Renal cortical epithelial cell (primary cell): ENCODE data around the gene APC2. TPM values are rescaled to one million over a fixed set of nuclear protein-coding genes. Genes with fewer than 3 reads are reported as not detected.
"Not testable (repeated sequence)": the region's sequence is repeated elsewhere in the genome, so short reads cannot be mapped to it uniquely, and the experiment has no call there.

ENCODE experiments used
- DNase-seq: peaks from one replicate; pipeline ENCODE4 v3.0.0-alpha.2; 2011; ENCODE audit warnings: low read depth
- total RNA-seq: library from RNA; depleted of rRNA; stranded (reverse); fragments of >200 nt; gene quantifications from 2 replicates; pipeline ENCODE4 v1.2.3, GENCODE V29; 2014

The APC2 gene
- total RNA-seq, 1 donor from 2014 or later, result 0.05 TPM

DNA sequence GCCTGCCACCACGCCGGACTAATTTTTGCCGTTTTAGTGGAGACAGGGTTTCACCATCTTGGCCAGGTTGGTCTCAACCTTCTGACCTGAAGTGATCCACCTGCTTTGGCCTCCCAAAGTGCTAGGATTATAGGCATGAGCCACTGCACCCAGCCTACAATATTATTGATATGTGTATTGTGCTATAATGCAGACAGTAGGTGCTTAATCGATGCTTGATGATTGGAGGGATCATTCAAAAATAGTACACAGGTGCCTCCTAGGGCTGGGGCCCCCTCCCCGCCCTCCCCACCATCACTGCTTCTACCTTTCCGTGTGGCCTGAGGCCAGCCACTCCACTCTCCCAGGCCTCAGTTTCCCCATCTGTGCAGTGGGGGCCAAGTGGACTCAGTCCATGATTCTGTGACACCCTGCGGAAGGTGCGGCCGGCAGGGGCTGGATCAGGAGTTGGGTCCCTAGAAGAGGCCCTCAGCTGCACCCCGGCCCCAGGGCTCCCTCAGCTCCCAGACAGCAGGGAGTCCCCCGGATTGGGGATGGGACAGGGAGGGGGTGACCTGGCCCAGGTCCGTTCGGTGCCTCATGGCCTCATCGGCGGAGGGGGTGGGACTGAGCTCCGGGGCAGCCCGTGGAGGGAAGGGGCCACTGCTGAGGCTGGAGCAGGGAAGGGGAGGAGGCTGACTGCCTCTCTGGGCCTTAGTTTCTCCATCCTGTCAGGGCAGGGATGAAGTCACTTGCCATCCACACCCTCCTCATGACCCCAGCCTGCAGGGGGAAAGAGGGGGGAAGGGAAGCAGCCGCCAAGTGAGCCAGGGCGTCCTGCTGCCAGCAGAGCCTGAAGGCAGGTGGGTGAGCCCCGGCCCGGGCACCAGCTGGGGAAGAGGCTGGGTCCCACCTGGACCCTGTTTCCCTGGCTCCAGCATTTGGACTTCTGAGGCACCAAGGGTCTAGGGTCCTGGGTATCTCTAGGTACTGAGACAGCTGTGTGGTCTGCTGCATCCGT is 61.7 kb downstream of the APC2 start:
- no peak for DNase-seq

DNA sequence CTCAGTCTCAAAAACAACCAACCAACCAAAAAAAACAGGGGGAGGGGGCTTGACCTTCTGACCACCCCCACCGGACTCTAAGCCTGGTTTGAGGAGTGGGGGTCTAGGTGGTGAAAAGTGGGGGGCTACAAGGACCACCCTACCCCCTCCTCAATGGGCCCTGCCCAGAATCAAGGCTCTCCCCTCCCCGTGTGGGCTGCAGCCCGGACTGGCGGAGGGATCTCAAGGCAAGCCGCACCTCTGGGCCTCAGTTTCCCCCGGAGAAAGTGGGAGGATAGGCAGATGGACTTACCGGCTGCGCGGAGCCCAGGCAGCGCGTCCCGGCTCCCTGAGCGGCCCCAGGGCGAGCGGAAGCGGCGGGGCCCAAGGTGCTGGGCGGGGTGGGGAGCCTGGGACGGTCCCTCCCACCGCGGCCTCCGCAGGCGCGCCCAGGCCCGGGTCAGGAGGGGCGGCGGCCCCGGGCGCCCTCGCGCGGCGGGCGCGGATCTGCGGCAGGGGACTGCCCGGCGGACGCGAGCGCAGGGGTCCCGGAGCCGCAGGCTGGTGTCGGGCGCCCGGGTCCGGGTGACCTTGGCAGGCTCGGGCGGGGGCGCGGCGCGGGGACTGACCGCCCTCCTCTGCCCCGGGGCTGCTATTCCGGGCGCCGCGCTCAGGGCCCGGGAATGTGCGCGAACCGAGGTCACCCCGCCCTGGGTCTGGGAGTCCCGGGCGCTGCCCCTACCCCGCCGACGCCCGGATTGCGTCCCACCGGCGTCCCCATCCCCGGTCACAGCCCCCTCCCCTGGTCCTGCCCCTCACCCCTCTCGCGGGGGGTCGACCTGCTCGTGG is 63.0 kb downstream of the APC2 start, which contains the start of gene ADAMTSL5:
Gene ADAMTSL5, minus strand, starts transcription at position 349 of the 828 bp plus-strand sequence. CDS start 2,076 bp downstream, outside the sequence.
- DNase-seq, result no peak

DNA sequence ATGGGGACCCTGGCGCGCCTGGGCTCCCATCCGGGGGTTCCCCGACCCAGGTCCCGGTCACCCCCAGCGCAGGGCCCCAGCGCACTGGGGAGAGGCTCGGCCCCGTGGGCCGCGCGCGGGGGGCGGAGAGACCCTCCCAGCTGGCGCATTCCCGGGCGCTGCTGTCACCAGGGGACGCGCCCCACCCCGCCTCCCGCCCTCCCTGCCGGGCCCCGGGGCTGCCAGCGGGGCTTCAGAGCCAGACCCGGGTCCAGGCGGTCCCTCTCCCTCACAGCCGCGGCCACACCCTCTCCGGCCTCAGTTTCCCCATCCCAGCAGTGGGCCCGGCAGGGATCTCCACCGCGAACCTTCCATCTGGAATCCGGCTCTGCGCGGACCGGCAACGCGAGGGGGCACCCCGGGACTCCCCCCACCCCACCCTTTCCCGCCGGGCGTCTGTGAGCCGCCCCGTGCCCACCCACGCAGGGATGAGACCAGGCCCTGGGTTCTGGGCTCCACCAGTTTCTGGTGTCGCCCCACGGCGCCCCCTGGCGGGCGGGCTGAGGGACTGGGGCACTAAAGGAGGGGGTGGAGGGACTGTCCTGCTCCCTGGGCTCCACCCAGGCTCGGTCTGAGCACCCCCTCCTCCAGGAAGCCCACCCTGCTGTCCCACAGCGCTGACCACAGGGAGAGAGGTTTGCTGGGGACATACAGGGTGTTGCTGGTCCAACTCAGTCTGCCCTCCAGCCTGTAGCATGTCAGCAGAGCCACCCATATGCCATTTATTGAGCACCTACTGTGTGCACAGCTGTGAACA is 63.8 kb downstream of the APC2 start:
- DNase-seq, result no peak

DNA sequence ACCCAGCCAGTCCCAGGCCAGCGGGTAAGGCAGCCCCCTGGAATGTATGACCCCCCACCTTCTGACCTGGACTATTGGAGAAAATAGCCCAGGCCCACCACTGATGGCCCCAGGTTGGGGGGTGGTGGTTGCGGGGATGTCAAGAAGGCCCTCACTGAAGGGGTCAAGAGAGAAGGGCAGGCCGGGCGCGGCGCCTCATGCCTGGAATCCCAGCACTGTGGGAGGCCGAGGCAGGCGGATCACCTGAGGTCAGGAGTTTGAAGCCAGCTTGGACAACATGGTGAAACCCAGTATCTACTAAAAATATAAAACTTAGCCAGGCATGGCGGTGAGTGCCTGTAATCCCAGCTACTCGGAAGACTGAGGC is 64.4 kb downstream of the APC2 start:
- DNase-seq, result no peak

DNA sequence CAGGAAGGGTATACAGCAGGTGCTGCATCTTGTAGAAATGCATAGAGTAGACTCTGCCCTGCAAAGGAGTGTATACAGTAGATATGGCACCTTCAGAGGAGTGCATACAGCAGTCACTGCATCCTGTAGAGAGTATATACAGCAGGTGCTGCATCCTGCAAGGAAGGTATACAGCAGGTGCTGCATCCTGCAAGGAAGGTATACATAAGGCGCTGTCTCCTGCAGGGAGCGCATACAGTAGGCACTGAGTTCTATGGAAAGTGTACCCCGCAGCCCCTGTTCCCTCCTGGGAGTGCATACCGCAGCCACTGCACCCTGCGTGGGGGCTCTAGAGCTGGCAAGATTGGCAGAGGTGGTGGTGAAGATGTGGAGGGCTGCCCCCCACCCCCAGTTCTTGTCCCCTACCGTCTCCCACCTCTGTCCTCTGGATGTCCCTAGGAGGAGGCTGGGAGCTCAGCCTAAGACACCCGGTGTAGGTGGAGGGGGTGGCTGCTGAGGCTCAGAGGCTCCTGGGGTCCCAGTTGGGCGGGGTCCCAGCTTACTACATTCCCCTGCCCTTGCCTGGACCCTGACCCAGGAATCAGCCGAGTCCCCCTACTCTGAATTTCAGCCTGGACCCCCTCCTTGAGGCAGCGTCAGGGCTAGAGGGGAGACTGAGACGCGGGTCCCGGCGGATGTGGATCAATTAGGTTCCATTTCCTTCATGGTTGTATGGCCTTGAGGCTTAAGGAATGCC is 65.2 kb downstream of the APC2 start:
- DNase-seq, result no peak

DNA sequence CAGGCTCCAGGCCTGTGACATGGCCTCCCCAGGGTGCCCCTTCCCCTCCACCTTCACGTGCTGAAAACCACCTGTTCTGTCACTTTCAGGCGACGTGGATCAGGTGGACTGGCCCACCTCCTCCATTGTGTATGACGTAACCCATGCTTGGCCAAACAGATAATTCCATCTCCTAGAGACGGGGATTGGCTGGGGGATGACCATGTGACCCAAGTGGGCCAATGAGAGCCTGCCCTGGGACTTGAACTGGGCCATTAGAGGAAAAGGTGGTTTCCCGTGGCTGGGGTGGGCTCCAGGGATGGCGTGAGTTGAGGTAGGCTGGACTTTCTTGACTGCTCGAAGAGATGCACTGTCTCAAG is 66.5 kb downstream of the APC2 start:
- no peak for DNase-seq

DNA sequence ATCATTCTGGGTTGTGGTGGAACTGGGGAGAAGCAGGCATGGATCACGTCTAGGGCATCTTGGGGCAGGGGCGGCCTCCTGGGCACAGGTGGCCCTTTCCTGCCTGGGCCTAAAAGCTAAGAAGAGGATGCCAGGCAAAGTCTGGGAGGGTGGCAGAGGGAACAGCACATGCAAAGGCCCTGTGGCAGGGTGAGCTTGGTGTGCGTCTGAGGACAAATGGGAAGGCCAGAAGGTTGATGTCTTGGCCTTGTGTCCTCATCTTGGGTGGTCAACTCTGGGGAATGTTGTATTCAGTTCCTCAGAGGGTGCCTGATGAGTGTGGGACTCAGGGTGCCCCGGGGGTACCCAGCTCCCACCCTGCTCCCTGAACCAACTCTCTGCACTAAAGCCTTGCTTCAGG is 68.5 kb downstream of the APC2 start:
- no peak for DNase-seq

DNA sequence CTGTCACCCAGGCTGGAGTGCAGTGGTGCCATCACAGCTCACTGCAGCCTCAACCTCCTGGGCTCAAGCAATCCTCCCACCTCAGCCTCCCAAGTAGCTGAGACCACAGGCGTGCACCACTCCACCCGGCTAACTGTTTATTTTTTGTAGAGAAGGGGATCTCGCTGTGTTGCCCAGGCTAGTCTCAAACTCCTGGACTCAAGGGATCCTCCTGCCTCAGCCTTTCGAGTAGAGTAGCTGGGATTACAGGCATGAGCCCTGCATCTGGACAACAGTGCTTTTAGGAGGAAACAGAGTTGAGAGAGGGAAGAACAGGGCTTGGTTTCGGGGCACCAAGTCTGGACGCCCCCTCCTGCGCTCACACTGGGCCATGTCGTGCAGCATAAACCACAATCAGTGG is 69.9 kb downstream of the APC2 start:
- DNase-seq, result not testable (repeated sequence)

DNA sequence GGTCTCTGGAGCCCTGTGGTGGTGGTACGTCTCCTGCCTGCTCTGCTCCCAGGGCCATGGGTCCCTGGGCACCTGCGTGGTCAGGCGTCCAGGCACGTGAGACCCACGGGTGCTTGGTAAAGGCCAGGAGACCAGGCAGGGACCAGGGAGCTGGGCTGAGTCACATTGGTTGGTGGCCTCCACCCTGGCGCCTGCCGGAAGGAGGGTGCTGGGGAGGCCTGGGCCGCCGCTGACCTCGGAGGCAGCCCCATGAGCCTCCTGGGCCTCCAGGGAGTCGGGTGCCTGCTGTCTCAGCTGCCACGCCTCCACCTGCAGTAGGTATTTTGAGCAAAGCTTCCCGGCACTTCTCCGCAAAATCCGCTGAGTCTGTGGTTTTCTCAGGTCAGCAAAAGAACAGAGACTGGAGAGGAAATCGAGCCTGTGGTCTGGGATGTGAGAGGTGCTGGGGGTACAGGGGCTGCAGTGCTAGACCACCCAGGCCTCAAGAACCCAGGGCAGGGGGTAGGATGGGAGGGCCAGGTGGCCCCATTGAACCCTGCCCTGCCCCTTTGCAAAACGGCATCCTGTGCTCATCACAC is 70.4 kb downstream of the APC2 start:
- no peak for DNase-seq

DNA sequence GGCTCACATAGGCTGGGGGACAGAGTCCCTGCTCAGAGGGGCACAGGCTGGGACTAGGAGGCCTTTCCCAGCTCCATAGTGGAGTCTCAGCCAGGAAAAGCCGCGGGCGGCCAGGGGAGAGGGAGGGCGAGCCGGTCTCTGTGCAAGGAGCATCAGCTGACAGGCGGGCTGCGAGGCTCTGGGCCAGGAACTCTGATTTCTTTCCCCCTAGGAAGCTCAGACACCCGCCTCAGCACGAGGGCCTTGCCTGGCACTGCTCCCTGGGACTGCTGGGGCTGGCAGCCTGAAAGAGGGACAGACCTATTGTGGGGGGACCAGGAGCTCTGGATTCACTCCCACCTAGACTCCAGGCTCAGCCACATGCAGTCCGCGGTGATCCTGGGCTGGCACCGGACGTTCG is 71.7 kb downstream of the APC2 start:
- no peak for DNase-seq

DNA sequence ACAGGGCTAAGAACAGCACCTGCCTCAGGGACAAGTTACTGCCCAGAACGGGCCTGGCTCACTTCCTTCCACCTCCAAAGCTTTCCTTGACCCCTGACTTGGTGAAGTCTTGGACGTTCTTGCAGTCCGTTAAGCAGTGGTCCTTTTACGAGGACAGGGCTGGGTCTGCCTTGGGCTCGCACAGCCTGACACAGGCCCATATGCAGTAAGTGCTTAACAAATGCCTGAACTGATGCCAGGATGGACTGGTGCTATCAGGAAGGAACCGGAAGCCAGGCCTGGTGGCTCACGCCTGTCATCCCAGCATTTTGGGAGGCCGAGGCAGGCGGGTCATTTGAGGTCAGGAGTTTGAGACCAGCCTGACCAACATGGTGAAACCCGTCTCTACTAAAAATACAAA is 72.1 kb downstream of the APC2 start:
- no peak for DNase-seq

DNA sequence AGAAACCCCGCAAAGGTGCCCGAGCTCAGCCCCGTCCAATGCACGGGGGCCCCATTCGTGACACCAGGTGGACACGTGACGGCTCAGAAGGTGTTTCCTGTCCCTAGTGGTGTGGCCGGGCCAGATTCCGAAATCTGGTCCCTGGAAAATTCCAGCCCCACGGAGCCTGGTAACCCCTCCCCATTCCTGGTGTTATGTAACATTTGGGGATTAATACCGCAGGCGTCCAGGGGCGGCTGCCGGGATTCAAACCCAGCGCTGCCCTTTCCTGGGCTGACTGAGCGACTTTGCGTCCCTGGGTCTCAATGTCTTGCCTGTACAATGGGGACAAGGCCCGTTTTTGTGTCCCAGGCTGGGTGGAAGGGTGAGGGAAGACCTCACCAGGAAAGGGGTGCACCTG is 72.9 kb downstream of the APC2 start:
- DNase-seq, result no peak

Other genes with a start within 250 kb of the APC2 start
- 113 and 140 TPM in 2 replicates for gene STK11, start 244.3 kb upstream of the APC2 start, total RNA-seq
- 0.87 and 4.3 TPM in 2 replicates for gene CBARP, start 212.1 kb upstream of the APC2 start, total RNA-seq
- gene ATP5F1D, start 208.4 kb upstream of the APC2 start, total RNA-seq, result 29.0 and 29.2 TPM in 2 replicates
- gene MIDN, start 201.5 kb upstream of the APC2 start, total RNA-seq, result 12.2 and 44.9 TPM in 2 replicates
- 174 and 314 TPM in 2 replicates for gene CIRBP, start 180.8 kb upstream of the APC2 start, total RNA-seq
- 13.9 and 21.5 TPM in 2 replicates for gene FAM174C, start 174.6 kb upstream of the APC2 start, total RNA-seq
- 0.10 TPM in 1 of 2 replicates, not detected in the other for gene EFNA2, start 164.2 kb upstream of the APC2 start, total RNA-seq
- gene NDUFS7, start 66.2 kb upstream of the APC2 start, total RNA-seq, result 56.8 and 70.2 TPM in 2 replicates
- 13.4 and 15.4 TPM in 2 replicates for gene GAMT, start 48.6 kb upstream of the APC2 start, total RNA-seq
- 49.2 and 96.9 TPM in 2 replicates for gene DAZAP1, start 42.5 kb upstream of the APC2 start, total RNA-seq
- 442 and 500 TPM in 2 replicates for gene RPS15, start 11.7 kb upstream of the APC2 start, total RNA-seq
- gene C19orf25, start 29.1 kb downstream of the APC2 start, total RNA-seq, result 26.4 and 31.4 TPM in 2 replicates
- 1.6 and 4.9 TPM in 2 replicates for gene PCSK4, start 40.2 kb downstream of the APC2 start, total RNA-seq
- gene REEP6, start 41.1 kb downstream of the APC2 start, total RNA-seq, result 4.9 and 8.7 TPM in 2 replicates
- 2.1 and 5.0 TPM in 2 replicates for gene ADAMTSL5, start 62.9 kb downstream of the APC2 start, total RNA-seq
- not detected in 2 replicates for gene PLK5, start 74.0 kb downstream of the APC2 start, total RNA-seq
- gene MEX3D, start 118.2 kb downstream of the APC2 start, total RNA-seq, result 57.7 and 80.1 TPM in 2 replicates
- 57.5 and 98.2 TPM in 2 replicates for gene MBD3, start 142.7 kb downstream of the APC2 start, total RNA-seq
- gene UQCR11, start 155.3 kb downstream of the APC2 start, total RNA-seq, result 48.3 and 76.2 TPM in 2 replicates
- gene TCF3, start 202.5 kb downstream of the APC2 start, total RNA-seq, result 39.2 and 102 TPM in 2 replicates